HTERT RPE-1 (cell line): ENCODE measurements around the gene COL8A2.

Source experiments
- in situ Hi-C: fragments of 300-500 bp; cut with MboI; formaldehyde crosslinking; loops from 4 replicates; pipeline ENCODE4 v1.14.3; 2020; ENCODE audit warnings: low sequenced_read_pairs

The COL8A2 gene

DNA sequence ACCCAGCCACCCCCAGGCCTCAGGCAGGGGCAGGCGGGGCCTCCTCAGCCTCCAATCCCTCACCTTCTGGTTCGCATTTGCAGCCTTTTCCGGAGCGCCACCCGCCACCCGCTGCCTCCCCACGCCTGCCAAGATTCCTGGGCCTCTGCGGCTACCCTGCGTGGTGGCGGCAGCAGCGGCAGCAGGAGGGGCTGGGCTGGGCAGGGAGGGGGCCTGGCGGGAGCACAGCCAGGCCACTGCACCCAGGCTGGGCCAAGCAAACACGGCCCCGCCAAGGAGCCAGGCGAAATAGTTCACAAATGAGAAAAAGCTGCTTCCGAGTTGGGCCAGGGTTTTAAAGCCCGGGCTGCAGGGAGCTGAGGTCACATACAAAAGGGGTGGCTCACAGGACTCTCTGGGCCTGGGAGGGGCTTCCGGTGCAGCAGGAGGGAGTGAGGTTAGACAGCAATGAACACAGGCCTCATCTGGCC is 9.8 kb downstream of the COL8A2 start:
- in situ Hi-C loops = no loop called here

- in situ Hi-C loops = no loop called here
Measured at GRCh38 chr1:36114371-36114770, 10.7 kb downstream of the COL8A2 start.

DNA sequence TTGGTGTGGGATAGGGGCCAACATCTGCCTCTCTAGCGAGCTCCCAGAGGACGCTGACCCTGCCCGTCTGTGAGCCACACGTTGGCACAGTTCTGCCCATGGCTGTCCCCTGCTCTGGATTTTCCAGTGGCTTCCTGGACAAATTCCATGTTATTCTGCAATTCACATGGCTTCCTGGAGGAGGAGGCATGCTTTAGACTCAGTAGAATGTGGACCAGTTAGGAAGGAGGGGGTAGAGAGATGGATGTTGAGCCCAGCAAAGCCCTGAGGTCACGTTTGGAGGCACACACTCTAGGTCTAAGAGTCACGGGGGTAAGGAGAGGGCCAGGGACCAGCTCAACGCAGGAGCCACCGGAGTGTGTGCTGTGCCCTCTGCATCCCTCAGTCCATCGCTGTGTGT is 12.2 kb downstream of the COL8A2 start:
- in situ Hi-C loops = no loop called here

- in situ Hi-C loops = no loop called here
Measured at GRCh38 chr1:36111151-36111550, 13.9 kb downstream of the COL8A2 start.

- in situ Hi-C loops = no loop called here
Measured at GRCh38 chr1:36109041-36109679, 15.9 kb downstream of the COL8A2 start.

- in situ Hi-C loops = no loop called here
Measured at GRCh38 chr1:36108314-36108713, 16.7 kb downstream of the COL8A2 start.

DNA sequence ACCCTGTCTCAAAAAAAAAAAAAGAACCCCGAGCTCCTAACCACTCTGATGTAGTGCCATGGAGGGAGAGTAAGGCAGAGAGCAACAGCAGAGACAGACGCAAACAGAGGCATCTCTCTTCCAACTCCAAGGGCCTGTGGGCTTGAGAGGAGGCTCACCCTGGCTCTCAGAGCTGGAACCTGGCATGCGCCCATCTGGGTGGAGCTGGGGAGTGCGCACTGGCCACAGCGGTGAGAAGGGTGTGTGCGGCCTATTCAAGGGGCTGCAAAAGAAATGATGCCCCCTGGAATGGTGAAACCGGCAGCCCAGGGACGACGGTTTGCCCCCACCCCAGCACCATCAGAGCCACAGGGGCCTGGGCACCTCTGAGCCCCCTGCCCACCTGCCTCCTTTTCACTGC is 17.6 kb downstream of the COL8A2 start:
- in situ Hi-C loops = no loop called here

DNA sequence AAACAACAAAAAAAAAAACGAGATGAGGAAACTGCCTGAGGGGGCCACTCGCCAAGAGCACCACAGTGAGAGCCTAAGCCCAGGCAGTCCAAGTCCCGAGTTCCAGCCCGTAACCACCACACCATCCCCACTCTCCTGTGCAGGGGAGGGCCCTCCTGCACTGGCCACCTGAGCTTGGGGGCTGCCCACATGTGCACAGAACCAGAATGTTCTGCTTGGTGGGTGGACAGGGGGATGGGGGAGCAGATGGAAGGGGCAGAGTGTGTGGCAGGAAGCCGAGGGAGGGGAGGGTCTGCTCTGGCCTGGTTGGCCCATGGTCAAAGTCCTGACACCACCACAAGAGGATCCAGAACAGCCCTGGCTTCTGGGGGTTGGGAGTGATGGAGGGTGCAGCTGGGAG is 18.8 kb downstream of the COL8A2 start:
- in situ Hi-C loops = no loop called here

- in situ Hi-C loops = no loop called here
Measured at GRCh38 chr1:36101546-36101945, 23.5 kb downstream of the COL8A2 start.

DNA sequence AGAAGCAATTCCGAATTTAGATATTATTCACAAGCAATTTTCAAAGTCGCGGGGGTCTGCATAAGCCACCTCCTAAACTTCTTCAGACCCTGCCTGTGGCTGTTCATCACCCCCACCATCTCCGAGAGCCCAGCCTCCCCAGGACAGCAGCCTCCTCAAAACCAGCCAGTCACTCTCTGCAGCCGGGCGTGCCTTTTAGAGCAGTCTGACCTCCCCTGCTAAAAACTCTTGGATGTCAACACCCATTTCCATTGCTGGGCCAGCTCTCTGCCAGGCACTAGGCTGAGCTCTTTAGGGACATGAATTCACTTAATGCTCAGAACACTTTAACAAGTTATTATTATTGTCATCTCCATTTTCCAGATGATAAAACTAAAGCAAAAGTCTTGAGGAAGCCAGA is 24.6 kb downstream of the COL8A2 start:
- in situ Hi-C loops = no loop called here

GRCh38 chr1:36099681-36100341 is 25.2 kb downstream of the COL8A2 start:
- in situ Hi-C loops = no loop called here

GRCh38 chr1:36098650-36099365 is 26.2 kb downstream of the COL8A2 start:
- in situ Hi-C loops = no loop called here

GRCh38 chr1:36097693-36098585 is 27.1 kb downstream of the COL8A2 start:
- in situ Hi-C loops = no loop called here

- in situ Hi-C loops = no loop called here
Measured at GRCh38 chr1:36096500-36097432, 28.3 kb downstream of the COL8A2 start.

DNA sequence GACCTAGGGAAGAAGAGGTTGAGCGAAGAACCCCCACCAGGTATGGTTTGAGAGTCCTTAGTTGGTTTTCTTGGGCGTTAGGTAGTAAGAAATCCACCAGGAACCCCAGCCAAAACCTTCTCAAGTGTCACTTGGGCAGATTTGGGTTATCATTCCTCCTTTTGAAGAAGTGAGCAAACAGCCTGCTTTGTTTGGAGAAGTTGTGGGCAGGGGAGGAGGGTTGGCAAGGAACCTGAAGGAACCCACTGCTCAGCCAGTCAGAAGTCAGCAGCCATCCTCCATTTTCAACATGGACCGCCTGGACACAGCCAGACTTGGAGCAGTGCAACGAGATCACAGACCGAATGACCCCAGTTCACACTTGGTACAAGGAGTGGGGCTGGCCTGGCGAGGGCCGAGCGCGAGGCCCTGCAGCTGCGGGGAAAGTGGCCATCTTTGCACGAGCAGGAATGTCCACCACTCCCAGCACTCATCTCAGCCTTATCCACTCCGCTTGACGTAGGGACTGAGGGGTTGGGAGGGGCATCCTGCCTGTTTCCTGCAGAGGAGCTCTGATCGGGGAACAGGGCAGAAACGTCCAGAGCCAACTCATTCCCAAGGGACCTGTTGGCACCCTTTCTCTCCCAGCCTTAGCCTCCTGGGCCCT is 29.1 kb downstream of the COL8A2 start:
- in situ Hi-C loops = no loop called here

DNA sequence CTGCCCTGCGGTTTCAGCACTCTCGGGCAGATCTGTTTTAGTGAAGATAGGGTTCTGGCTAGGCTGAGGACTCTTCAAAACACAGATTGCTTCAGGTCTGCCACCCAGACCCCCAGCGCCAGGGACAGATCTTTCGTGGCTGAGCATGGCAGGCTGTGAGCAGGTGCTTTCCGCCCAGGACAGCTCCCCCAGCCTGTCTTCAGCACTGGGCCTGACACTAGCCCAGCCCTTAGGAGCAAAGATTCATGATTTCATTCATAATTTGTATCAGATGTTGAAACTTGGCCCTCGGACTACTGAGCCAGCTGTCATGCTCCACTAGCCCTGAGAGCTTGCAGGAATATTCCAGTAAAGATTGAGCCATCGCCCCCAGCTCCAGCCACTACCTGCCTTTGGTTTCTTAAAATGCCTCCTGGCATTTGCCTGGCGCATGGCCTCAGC is 30.4 kb downstream of the COL8A2 start:
- in situ Hi-C loops = no loop called here

DNA sequence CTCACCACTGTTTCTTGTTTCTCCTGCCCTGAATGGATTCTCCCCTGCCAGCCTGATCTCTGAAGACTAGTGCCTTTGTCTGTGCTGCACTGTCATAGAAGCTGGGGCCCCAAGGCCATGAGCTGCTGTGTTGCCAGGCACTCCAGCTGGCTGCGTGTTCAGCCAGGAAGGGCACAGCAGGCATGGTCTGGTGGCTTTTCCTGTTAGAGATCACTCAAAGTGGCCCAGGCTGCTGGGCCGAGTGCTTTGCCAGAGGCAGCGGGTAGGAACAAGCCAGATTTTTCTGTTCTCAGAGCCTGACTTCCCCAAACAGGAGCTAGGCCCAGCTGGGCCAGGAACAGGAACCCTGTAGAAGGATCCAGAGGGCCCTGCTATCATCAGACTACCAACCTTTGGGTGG is 31.1 kb downstream of the COL8A2 start:
- in situ Hi-C loops = no loop called here

DNA sequence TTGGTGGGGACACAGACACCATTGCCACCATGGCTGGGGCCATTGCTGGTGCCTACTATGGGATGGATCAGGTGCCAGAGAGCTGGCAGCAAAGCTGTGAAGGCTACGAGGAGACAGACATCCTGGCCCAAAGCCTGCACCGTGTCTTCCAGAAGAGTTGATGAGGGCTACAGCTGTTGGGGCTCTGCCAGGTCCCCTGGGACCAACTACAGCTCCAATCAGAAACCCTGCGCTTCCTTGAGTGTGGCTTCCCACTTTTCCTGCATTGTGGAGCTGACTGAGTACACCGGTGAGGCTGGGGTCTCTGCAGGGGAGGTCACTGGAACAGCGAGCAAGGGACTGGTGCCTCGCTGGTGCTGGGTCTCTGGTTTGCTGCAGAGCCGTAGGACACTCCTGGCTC is 31.8 kb downstream of the COL8A2 start:
- in situ Hi-C loops = no loop called here

DNA sequence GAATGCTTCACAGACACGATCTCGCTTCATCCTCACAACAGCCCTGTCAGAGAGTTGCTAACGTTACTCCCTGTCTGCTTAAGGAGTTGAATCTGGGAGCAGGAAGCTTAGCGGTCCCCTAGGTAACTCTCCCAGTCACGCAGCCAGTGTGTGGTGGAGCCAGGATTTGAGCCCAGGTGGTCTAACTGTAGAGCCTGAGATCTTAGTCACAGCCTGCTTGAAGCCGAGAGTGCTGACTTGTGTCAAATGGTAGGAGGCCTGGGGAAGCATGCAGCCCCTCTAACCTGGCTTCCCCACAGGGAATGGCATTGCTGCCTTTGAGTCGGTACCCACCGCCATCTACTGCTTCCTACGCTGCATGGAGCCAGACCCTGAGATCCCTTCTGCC is 32.2 kb downstream of the COL8A2 start:
- in situ Hi-C loops = no loop called here
